Cardiac fibroblast (primary cell): Measurements from ENCODE around the gene GRIK2.

Source experiments
- DNase-seq, 2 donors: peaks; one replicate each; pipeline versions ENCODE4 v3.0.0 to v3.0.0-alpha.2; 2010; ENCODE audit warnings: low read depth in 2 of 2
- H3K4me3 ChIP-seq, 2 donors: replicated peaks in 1 of 2; 1 replicate in 1 of 2; 2 replicates in 1 of 2; pipeline ENCODE4 v1.5.1; 2011; ENCODE audit warnings: low read depth in 2 of 2, low read length in 2 of 2, mild to moderate bottlenecking in 2 of 2, moderate library complexity in 1 of 2
- TF ChIP-seq, protein P1 (sequence below): IDR thresholded peaks from one replicate; pipeline ENCODE4 v1.5.1; 2011; ENCODE audit warnings: low read depth, mild to moderate bottlenecking, low read length, inconsistent platforms

Gene GRIK2

DNA sequence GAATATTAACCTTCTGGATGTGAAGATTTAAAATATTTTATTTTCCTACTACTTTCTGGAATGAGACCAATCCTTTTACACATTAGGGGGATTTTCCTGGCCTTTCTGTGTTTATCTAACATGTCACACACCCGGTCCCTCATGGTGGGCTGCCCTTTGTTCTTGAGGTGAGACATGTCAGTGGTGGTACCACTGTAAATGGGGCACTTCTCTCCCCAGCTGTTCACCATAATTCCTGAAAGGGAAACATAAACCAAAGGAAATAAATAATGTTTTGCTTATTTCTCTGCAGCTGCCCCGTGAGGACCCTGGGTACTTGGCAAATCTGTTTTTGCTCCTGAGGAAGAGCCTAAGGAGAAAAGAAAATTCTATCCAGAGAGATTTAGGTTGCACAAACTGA is 41.1 kb downstream of the GRIK2 start:
- TF ChIP-seq, protein P1, sequence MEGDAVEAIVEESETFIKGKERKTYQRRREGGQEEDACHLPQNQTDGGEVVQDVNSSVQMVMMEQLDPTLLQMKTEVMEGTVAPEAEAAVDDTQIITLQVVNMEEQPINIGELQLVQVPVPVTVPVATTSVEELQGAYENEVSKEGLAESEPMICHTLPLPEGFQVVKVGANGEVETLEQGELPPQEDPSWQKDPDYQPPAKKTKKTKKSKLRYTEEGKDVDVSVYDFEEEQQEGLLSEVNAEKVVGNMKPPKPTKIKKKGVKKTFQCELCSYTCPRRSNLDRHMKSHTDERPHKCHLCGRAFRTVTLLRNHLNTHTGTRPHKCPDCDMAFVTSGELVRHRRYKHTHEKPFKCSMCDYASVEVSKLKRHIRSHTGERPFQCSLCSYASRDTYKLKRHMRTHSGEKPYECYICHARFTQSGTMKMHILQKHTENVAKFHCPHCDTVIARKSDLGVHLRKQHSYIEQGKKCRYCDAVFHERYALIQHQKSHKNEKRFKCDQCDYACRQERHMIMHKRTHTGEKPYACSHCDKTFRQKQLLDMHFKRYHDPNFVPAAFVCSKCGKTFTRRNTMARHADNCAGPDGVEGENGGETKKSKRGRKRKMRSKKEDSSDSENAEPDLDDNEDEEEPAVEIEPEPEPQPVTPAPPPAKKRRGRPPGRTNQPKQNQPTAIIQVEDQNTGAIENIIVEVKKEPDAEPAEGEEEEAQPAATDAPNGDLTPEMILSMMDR, result no peak
- no peak overlapping the region for H3K4me3 ChIP-seq
- no peak for DNase-seq

DNA sequence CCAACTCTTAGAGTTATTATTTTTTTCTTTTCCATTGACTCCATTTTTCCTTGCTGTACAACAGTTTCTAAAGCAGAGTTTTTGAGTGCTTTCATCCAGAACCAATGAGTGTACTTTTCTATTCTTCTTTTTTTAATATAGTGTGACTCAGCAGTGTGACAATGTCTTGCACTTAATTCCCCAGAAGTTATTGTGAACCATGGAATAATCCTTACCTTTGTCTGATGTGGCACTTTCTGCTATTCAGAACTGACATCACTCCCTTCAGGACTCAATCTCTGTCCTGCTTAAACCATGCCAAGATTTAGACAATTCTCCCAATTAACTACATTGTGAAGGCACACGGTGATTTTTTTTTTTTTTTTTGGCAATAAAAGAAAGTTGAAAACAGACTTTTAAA is 41.5 kb downstream of the GRIK2 start:
- TF ChIP-seq, protein P1, result no peak
- DNase-seq, result no peak

GRCh38 chr6:101439790-101440189 is 46.3 kb downstream of the GRIK2 start:
- TF ChIP-seq, protein P1, result no peak
- peak in 1 of 2 donors; percentile 3 for DNase-seq
- H3K4me3 ChIP-seq, result no peak overlapping the region

More for the DNA sequence above, 41.5 kb downstream of the GRIK2 start:
- no peak overlapping the region for H3K4me3 ChIP-seq

- no peak for DNase-seq
- H3K4me3 ChIP-seq, result no peak overlapping the region
- TF ChIP-seq, protein P1, result no peak
These were observed 49.8 kb downstream of the GRIK2 start for GRCh38 chr6:101443315-101443714.

DNA sequence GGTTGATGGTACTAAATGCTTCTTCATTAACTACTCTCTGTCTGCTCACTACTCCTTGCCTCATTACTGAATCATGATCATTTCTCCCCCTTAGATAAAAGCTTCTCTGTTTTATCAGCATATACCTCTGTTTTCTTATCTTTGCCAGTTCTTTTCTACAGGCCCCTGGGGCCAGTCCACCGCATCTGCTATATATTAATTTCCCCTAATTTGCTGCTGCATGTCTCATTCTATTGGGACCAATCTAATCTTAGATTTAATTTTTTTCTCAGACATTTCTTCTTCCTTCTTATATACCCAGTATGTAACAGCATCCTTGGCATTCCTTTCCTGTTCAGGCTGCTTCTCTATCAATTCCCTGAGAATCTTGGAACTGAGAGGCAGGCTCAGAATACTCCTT is 51.2 kb downstream of the GRIK2 start:
- DNase-seq, result no peak

GRCh38 chr6:101445527-101445926 is 52.0 kb downstream of the GRIK2 start:
- H3K4me3 ChIP-seq, result no peak overlapping the region
- DNase-seq, result peak; percentile 2 to 10
- TF ChIP-seq, protein P1, result no peak

More for the DNA sequence above, 51.2 kb downstream of the GRIK2 start:
- no peak overlapping the region for H3K4me3 ChIP-seq
- TF ChIP-seq, protein P1, result no peak

- TF ChIP-seq, protein P1, result no peak
- no peak for DNase-seq
- H3K4me3 ChIP-seq, result no peak overlapping the region
These were observed 57.4 kb downstream of the GRIK2 start for GRCh38 chr6:101450901-101451300.
